ACC112 (cell line): Measurements from ENCODE around the gene EHD4.

Source experiments
- H2AFZ ChIP-seq: fragments of 200-600 bp; sonication (generic); one replicate; pipeline ENCODE4 v1.6.0; 2017; ENCODE audit warnings: antibody characterized with exemption, low read length; ENCODE audit not compliant: unreplicated experiment
- H3K27ac ChIP-seq: fragments of 200-600 bp; sonication (generic); 2 replicates; pipeline ENCODE4 v1.5.1; 2014; ENCODE audit warnings: low read depth, mild to moderate bottlenecking, antibody characterized with exemption, low read length, moderate library complexity
- H3K27me3 ChIP-seq: fragments of 200-600 bp; sonication (generic); 2 replicates; pipeline ENCODE4 v1.6.1; 2014; ENCODE audit warnings: mild to moderate bottlenecking, antibody characterized with exemption, low read length, moderate library complexity, mixed read lengths; ENCODE audit not compliant: insufficient read depth
- H3K36me3 ChIP-seq: fragments of 200-600 bp; sonication (generic); 2 replicates; pipeline ENCODE4 v1.6.1; 2016; ENCODE audit warnings: mild to moderate bottlenecking, antibody characterized with exemption, low read length, moderate library complexity, mixed read lengths; ENCODE audit not compliant: insufficient read depth
- H3K4me1 ChIP-seq: fragments of 200-600 bp; sonication (generic); one replicate; pipeline ENCODE4 v1.6.1; 2016; ENCODE audit warnings: low read length, mixed read lengths; ENCODE audit not compliant: insufficient read depth, unreplicated experiment, control insufficient read depth
- H3K4me3 ChIP-seq: fragments of 200-600 bp; sonication (generic); 2 replicates; pipeline ENCODE4 v1.5.1; 2014; ENCODE audit warnings: mild to moderate bottlenecking, low read depth, low read length
- H3K79me2 ChIP-seq: fragments of 200-600 bp; sonication (generic); one replicate; pipeline ENCODE4 v1.6.0; 2016; ENCODE audit warnings: low read length; ENCODE audit not compliant: control insufficient read depth, unreplicated experiment, insufficient read depth

Gene EHD4

GRCh38 chr15:41955100-41955499 lies 17.3 kb downstream of the EHD4 start:
- Histone ChIP-seq H3K27me3 (no peaks in the 10 kb centered on the region), H2AFZ (no peak overlapping the region), H3K27ac (no peak overlapping the region), H3K36me3 (0 out of 2 replicates have a peak, but pooled peaks cover 2% of the 10 kb centered on the region), H3K4me1 (peaks cover 7% of the 10 kb centered on the region), H3K79me2 (peaks cover 37% of the 10 kb centered on the region), H3K4me3 (no peak overlapping the region)

GRCh38 chr15:41954036-41954435 lies 18.3 kb downstream of the EHD4 start:
- 0 out of 2 replicates have a peak, but pooled peaks cover 2% of the 10 kb centered on the region for H3K36me3 ChIP-seq
- H2AFZ ChIP-seq = no peak overlapping the region
- no peaks in the 10 kb centered on the region for H3K27me3 ChIP-seq
- H3K27ac ChIP-seq = no peak overlapping the region
- no peak overlapping the region for H3K4me3 ChIP-seq
- H3K79me2 ChIP-seq = peaks cover 33% of the 10 kb centered on the region
- H3K4me1 ChIP-seq = peaks cover 14% of the 10 kb centered on the region

GRCh38 chr15:41952013-41952563 lies 20.3 kb downstream of the EHD4 start:
- H3K27me3 ChIP-seq = no peaks in the 10 kb centered on the region
- H3K79me2 ChIP-seq = peaks cover 20% of the 10 kb centered on the region
- H3K4me3 ChIP-seq = no peak overlapping the region
- H3K27ac ChIP-seq = no peak overlapping the region
- 0 out of 2 replicates have a peak, but pooled peaks cover 2% of the 10 kb centered on the region for H3K36me3 ChIP-seq
- H2AFZ ChIP-seq = no peak overlapping the region
- H3K4me1 ChIP-seq = peaks cover 19% of the 10 kb centered on the region

GRCh38 chr15:41951571-41951970 lies 20.8 kb downstream of the EHD4 start:
- H2AFZ ChIP-seq = no peak overlapping the region
- H3K27me3 ChIP-seq = no peaks in the 10 kb centered on the region
- peaks cover 16% of the 10 kb centered on the region for H3K79me2 ChIP-seq
- H3K27ac ChIP-seq = no peak overlapping the region
- no peak overlapping the region for H3K4me3 ChIP-seq
- H3K4me1 ChIP-seq = peaks cover 19% of the 10 kb centered on the region
- H3K36me3 ChIP-seq = 0 out of 2 replicates have a peak, but pooled peaks cover 2% of the 10 kb centered on the region

- no peak overlapping the region for H3K4me3 ChIP-seq
- no peak overlapping the region for H3K27ac ChIP-seq
- no peaks in the 10 kb centered on the region for H3K27me3 ChIP-seq
- peaks cover 19% of the 10 kb centered on the region for H3K4me1 ChIP-seq
- H3K79me2 ChIP-seq = peaks cover 7% of the 10 kb centered on the region
- 0 out of 2 replicates have a peak, but pooled peaks cover 2% of the 10 kb centered on the region for H3K36me3 ChIP-seq
- no peak overlapping the region for H2AFZ ChIP-seq
Observed at GRCh38 chr15:41950489-41950888, 21.9 kb downstream of the EHD4 start.

GRCh38 chr15:41950127-41950483 lies 22.3 kb downstream of the EHD4 start:
- Histone ChIP-seq H2AFZ (no peak overlapping the region), H3K4me1 (peaks cover 23% of the 10 kb centered on the region), H3K27ac (no peak overlapping the region), H3K79me2 (peaks cover 4% of the 10 kb centered on the region), H3K27me3 (no peaks in the 10 kb centered on the region), H3K4me3 (no peak overlapping the region), H3K36me3 (0 out of 2 replicates have a peak, but pooled peaks cover 2% of the 10 kb centered on the region)

- Histone ChIP-seq H3K36me3 (0 out of 2 replicates have a peak, but pooled peaks cover 2% of the 10 kb centered on the region), H3K79me2 (peaks cover 2% of the 10 kb centered on the region), H2AFZ (no peak overlapping the region), H3K4me1 (peaks cover 28% of the 10 kb centered on the region), H3K4me3 (no peak overlapping the region), H3K27ac (peak overlapping the region; percentile 28; the same call in 1 of the 2 replicates), H3K27me3 (no peaks in the 10 kb centered on the region)
Observed at GRCh38 chr15:41949401-41950126, 22.8 kb downstream of the EHD4 start.

- Histone ChIP-seq H3K27ac (no peak overlapping the region), H3K36me3 (no peaks in the 10 kb centered on the region), H3K79me2 (peaks cover 5% of the 10 kb centered on the region), H3K4me1 (peaks cover 39% of the 10 kb centered on the region), H2AFZ (no peak overlapping the region), H3K4me3 (no peak overlapping the region), H3K27me3 (no peaks in the 10 kb centered on the region)
Observed at GRCh38 chr15:41948490-41948889, 23.9 kb downstream of the EHD4 start.

- H3K79me2 ChIP-seq = peaks cover 10% of the 10 kb centered on the region
Observed at GRCh38 chr15:41946970-41947369, 25.4 kb downstream of the EHD4 start.

GRCh38 chr15:41945731-41946130 lies 26.6 kb downstream of the EHD4 start:
- H3K4me3 ChIP-seq = no peak overlapping the region
- H3K27ac ChIP-seq = no peak overlapping the region
- no peaks in the 10 kb centered on the region; the same call in 1 of the 2 replicates for H3K36me3 ChIP-seq
- H3K27me3 ChIP-seq = no peaks in the 10 kb centered on the region
- peaks cover 10% of the 10 kb centered on the region for H3K79me2 ChIP-seq
- H3K4me1 ChIP-seq = peaks cover 55% of the 10 kb centered on the region
- no peak overlapping the region for H2AFZ ChIP-seq

More at GRCh38 chr15:41946970-41947369, 25.4 kb downstream of the EHD4 start:
- Histone ChIP-seq H2AFZ (no peak overlapping the region), H3K4me1 (peaks cover 46% of the 10 kb centered on the region), H3K27me3 (no peaks in the 10 kb centered on the region), H3K36me3 (no peaks in the 10 kb centered on the region; the same call in 1 of the 2 replicates), H3K4me3 (no peak overlapping the region), H3K27ac (no peak overlapping the region)

- H3K79me2 ChIP-seq = peaks cover 10% of the 10 kb centered on the region
- H3K27ac ChIP-seq = no peak overlapping the region
- no peak overlapping the region for H3K4me3 ChIP-seq
Observed at GRCh38 chr15:41945221-41945620, 27.1 kb downstream of the EHD4 start.

More at GRCh38 chr15:41945221-41945620, 27.1 kb downstream of the EHD4 start:
- H3K27me3 ChIP-seq = no peaks in the 10 kb centered on the region
- no peak overlapping the region for H2AFZ ChIP-seq
- H3K4me1 ChIP-seq = peaks cover 55% of the 10 kb centered on the region
- H3K36me3 ChIP-seq = peaks cover 1% of the 10 kb centered on the region; the same call in 1 of the 2 replicates
